Activated CD8-positive, alpha-beta T cell treated with anti-CD3 and anti-CD28 coated beads for 36 hours (primary cell): ENCODE results near the gene EYS. TPM values are rescaled to one million over a fixed set of nuclear protein-coding genes. Genes with fewer than 3 reads are reported as not detected.

Experiments
- ATAC-seq: fragments of 200-7000 bp; cut with Tn5 transposase; one replicate; pipeline ENCODE4 v1.10.0; 2021; ENCODE audit warnings: mild to moderate bottlenecking, moderate library complexity
- CTCF ChIA-PET: fragments of 350-600 bp; sonication (Branson Sonifier 250); formaldehyde crosslinking; loops from one replicate; lab custom pipeline; 2021; ENCODE audit warnings: antibody characterized with exemption; lab: Charles Lee
- POLR2A ChIA-PET: fragments of 350-600 bp; sonication (Branson Sonifier 250); formaldehyde crosslinking; loops from one replicate; lab custom pipeline; 2021; ENCODE audit warnings: antibody characterized with exemption; lab: Charles Lee
- DNase-seq: peaks from one replicate; pipeline ENCODE4 v3.0.0-alpha.2; 2020
- H3K27ac Mint-ChIP-seq: one replicate; pipeline ENCODE4 v1.8.0; 2021; ENCODE audit warnings: mild to moderate bottlenecking, mixed read lengths
- H3K27me3 Mint-ChIP-seq: one replicate; pipeline ENCODE4 v1.8.0; 2021; ENCODE audit warnings: mixed read lengths
- H3K36me3 Mint-ChIP-seq: one replicate; pipeline ENCODE4 v1.8.0; 2021; ENCODE audit warnings: low read depth, mixed read lengths
- H3K4me1 Mint-ChIP-seq: one replicate; pipeline ENCODE4 v1.8.0; 2021; ENCODE audit warnings: low read depth, mixed read lengths
- H3K4me3 Mint-ChIP-seq: one replicate; pipeline ENCODE4 v1.8.0; 2021; ENCODE audit warnings: mild to moderate bottlenecking, moderate library complexity, mixed read lengths
- H3K9me3 Mint-ChIP-seq: one replicate; pipeline ENCODE4 v1.8.0; 2021; ENCODE audit warnings: mixed read lengths
- CTCF ChIP-seq: fragments of 200-600 bp; IDR thresholded peaks from one replicate; pipeline ENCODE4 v1.8.0; 2022; ENCODE audit warnings: antibody characterized with exemption, mild to moderate bottlenecking
- intact Hi-C: fragments of 100-400 bp; cut with micrococcal nuclease; formaldehyde crosslinking; loops from one replicate; pipeline ENCODE4 v1.10.0; 2022
- total RNA-seq, 2 experiments: library from RNA; stranded (reverse); gene quantifications; one replicate each; pipeline ENCODE4 v1.2.3, GENCODE V29; 2021

Gene EYS
- total RNA-seq, 2 experiments from 2014 or later, result not detected

- intact Hi-C loops, result no loop called here
- no peaks in the 10 kb centered on the region for H3K36me3 Mint-ChIP-seq
- no peaks in the 10 kb centered on the region for H3K9me3 Mint-ChIP-seq
- DNase-seq, result no peak
- peaks cover 9% of the 10 kb centered on the region for H3K27me3 Mint-ChIP-seq
- ChIA-PET POLR2A (no interaction called here), CTCF (no interaction called here)
- TF ChIP-seq CTCF, result no peak
- ATAC-seq, result no peak
- no peak overlapping the region for H3K27ac Mint-ChIP-seq
- no peak overlapping the region for H3K4me3 Mint-ChIP-seq
- H3K4me1 Mint-ChIP-seq, result no peaks in the 10 kb centered on the region
Observed at GRCh38 chr6:63795006-63795405, 1912.0 kb downstream of the EYS start.

- H3K4me3 Mint-ChIP-seq, result no peak overlapping the region
- intact Hi-C loops, result no loop called here
- H3K36me3 Mint-ChIP-seq, result no peaks in the 10 kb centered on the region
- CTCF ChIA-PET, result no interaction called here
- TF ChIP-seq CTCF, result no peak
- H3K4me1 Mint-ChIP-seq, result no peaks in the 10 kb centered on the region
- ATAC-seq, result no peak
- no peaks in the 10 kb centered on the region for H3K9me3 Mint-ChIP-seq
- no peak overlapping the region for H3K27ac Mint-ChIP-seq
- H3K27me3 Mint-ChIP-seq, result peaks cover 5% of the 10 kb centered on the region
- no peak for DNase-seq
- POLR2A ChIA-PET, result no interaction called here
Observed at GRCh38 chr6:63793465-63794137, 1913.4 kb downstream of the EYS start.

- no peak overlapping the region for H3K4me3 Mint-ChIP-seq
- POLR2A ChIA-PET, result no interaction called here
Observed at GRCh38 chr6:63792736-63793464, 1914.1 kb downstream of the EYS start.

GRCh38 chr6:63790334-63790733, 1916.7 kb downstream of the EYS start:
- DNase-seq (no peak), ATAC-seq (no peak)
- Mint-ChIP-seq H3K36me3 (no peaks in the 10 kb centered on the region), H3K9me3 (no peaks in the 10 kb centered on the region), H3K4me1 (no peaks in the 10 kb centered on the region), H3K27ac (no peak overlapping the region), H3K27me3 (peaks cover 7% of the 10 kb centered on the region), H3K4me3 (no peak overlapping the region)
- CTCF ChIA-PET, result interaction anchor here (0.9 kb wide), 1 partner anchor 26 kb away, joined by 3 read pairs; no protein-coding TSS in a partner anchor
- no peak for TF ChIP-seq CTCF
- intact Hi-C loops, result no loop called here
- POLR2A ChIA-PET, result no interaction called here

More at GRCh38 chr6:63792736-63793464, 1914.1 kb downstream of the EYS start:
- CTCF ChIA-PET, result no interaction called here
- peaks cover 5% of the 10 kb centered on the region for H3K27me3 Mint-ChIP-seq
- no peak for DNase-seq
- intact Hi-C loops, result no loop called here
- no peak for ATAC-seq
- no peaks in the 10 kb centered on the region for H3K36me3 Mint-ChIP-seq
- TF ChIP-seq CTCF, result no peak
- no peaks in the 10 kb centered on the region for H3K9me3 Mint-ChIP-seq
- H3K4me1 Mint-ChIP-seq, result no peaks in the 10 kb centered on the region
- no peak overlapping the region for H3K27ac Mint-ChIP-seq

- H3K4me3 Mint-ChIP-seq, result no peak overlapping the region
- no peak overlapping the region for H3K27ac Mint-ChIP-seq
- intact Hi-C loops, result no loop called here
- no peaks in the 10 kb centered on the region for H3K4me1 Mint-ChIP-seq
- no peaks in the 10 kb centered on the region for H3K36me3 Mint-ChIP-seq
- CTCF ChIA-PET, result interaction anchor here (0.9 kb wide), 1 partner anchor 25 kb away, joined by 3 read pairs; no protein-coding TSS in a partner anchor
- no peaks in the 10 kb centered on the region for H3K9me3 Mint-ChIP-seq
- POLR2A ChIA-PET, result no interaction called here
- no peak for TF ChIP-seq CTCF
- H3K27me3 Mint-ChIP-seq, result peaks cover 4% of the 10 kb centered on the region
- DNase-seq (no peak), ATAC-seq (no peak)
Observed at GRCh38 chr6:63789699-63790098, 1917.3 kb downstream of the EYS start.
